Measurements from ENCODE around the gene CERS1.

The CERS1 gene, protein sequence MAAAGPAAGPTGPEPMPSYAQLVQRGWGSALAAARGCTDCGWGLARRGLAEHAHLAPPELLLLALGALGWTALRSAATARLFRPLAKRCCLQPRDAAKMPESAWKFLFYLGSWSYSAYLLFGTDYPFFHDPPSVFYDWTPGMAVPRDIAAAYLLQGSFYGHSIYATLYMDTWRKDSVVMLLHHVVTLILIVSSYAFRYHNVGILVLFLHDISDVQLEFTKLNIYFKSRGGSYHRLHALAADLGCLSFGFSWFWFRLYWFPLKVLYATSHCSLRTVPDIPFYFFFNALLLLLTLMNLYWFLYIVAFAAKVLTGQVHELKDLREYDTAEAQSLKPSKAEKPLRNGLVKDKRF

DNA sequence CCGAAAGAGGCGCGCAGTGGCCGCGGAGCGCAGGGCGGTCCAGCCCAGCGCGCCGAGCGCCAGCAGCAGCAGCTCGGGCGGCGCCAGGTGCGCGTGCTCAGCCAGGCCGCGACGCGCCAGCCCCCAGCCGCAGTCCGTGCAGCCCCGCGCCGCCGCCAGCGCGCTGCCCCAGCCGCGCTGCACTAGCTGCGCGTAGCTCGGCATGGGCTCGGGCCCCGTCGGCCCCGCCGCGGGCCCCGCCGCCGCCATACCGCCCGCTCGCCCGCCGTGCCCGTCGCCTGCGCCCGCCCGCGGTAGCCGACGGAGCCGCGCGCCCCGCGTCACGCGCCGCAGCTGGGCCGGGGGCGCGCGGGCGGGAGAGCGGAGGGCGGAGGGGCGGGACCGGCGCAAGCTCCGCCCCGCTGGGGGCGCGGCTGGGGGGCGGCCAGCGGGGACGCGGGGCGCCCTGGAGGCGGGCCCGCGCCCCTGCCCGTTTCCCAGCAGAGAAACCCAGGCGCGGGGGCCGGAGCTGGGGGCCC is at the start of gene CERS1:
Gene CERS1, minus strand, starts transcription at position 335 of the 518 bp plus-strand sequence. Its CDS starts 86 bp downstream, at position 249.
- DNase-seq (ENCODE audit: low read depth in 4 of 4, low spot score in 1 of 4) = no peak

DNA sequence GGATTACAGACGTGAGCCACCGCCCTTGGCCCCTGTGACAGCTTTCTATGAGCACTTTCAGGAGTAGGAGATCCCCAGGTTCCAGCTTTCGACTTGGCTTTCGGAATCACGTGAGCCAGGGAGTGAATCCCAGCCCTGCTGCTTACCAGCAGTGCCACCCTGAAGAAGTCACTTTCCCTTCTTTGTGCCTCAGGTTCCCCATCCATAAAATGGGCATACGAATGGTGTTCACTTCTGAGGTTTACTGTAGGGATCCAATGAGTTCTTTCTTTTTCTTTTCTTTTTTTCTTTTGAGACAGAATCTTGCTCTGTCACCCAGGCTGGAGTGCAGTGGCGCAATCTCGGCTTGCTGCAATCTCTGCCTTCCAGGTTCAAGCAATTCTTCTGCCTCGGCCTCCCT is 49.3 kb upstream of the CERS1 start:
- no peak for DNase-seq (ENCODE audit: low read depth in 4 of 4, low spot score in 1 of 4)

DNA sequence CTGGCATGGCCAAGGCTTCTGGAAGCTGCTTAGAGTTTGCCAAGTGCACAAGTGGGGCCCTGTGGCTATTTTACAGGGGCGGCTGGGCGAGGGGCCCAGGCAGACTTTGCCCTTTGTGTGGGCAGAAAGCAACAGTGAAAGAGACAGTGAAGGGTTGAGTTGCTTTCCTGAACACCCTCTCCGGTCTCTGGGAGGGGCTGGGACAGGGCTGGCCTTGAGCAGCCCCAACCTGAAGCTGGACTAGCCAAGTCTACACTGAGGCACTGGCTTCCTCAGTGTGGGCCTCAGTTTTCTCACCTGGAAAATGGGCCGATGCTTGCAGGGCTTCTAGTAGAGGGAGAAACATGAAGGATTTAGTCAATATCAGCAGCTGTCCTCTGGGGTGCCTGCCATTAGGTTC is 47.5 kb upstream of the CERS1 start:
- no peak for DNase-seq (ENCODE audit: low read depth in 4 of 4, low spot score in 1 of 4)

DNA sequence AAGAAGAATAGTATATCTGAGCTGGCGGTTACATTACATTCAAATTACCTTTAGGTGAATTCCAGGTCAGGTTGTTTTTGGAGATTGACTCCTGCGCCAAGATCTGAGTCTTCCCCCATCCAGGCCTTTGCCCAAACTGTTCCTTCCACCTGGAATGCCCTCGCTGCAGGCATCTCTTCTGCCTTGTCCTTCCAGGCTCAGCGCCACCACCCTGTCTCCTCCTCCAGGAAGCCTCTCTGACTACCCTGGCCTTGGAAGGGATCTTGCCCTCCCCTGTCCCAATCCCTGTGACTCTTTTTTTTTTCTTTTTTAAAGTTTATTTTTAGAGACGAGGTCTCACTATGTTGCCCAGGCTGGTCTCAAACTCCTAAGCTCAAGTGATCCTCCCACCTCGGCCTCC is 46.7 kb upstream of the CERS1 start:
- DNase-seq (ENCODE audit: low read depth in 4 of 4, low spot score in 1 of 4) = no peak

DNA sequence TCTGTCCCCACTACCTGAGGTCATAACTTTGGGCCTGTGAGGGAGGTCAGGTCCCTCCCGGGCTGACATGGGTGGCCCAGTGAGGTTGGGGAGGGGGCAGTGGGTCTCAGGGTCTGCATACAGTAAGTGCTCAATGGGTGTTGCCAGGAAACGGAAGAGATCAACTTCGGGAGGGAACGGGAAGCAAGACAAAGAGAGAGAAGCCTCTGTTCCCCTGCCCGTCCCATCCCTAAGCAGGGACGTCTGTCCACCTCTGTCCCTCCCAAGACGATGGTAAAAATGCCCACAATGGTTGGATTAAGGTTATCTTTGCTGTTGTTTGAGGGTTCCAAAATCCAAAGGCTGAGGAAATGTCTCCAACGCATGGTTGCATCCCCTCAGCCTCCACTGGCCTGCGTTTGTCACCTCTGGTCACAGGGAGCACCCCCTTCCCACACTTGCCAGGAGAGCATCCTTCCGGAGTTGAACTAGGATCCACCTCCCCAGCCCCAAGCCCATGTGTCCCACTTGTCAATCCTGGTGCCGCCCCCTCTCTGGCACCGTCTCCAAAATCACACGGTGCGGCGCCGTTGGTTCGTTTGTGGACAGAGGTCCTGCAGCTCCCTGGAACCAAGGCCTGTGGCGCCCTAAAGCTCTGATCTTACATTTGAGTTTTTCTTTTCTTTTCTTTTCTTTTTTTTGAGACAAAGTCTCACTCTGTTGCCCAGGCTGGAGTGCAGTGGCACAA is 45.8 kb upstream of the CERS1 start:
- DNase-seq (ENCODE audit: low read depth in 4 of 4, low spot score in 1 of 4) = no peak

DNA sequence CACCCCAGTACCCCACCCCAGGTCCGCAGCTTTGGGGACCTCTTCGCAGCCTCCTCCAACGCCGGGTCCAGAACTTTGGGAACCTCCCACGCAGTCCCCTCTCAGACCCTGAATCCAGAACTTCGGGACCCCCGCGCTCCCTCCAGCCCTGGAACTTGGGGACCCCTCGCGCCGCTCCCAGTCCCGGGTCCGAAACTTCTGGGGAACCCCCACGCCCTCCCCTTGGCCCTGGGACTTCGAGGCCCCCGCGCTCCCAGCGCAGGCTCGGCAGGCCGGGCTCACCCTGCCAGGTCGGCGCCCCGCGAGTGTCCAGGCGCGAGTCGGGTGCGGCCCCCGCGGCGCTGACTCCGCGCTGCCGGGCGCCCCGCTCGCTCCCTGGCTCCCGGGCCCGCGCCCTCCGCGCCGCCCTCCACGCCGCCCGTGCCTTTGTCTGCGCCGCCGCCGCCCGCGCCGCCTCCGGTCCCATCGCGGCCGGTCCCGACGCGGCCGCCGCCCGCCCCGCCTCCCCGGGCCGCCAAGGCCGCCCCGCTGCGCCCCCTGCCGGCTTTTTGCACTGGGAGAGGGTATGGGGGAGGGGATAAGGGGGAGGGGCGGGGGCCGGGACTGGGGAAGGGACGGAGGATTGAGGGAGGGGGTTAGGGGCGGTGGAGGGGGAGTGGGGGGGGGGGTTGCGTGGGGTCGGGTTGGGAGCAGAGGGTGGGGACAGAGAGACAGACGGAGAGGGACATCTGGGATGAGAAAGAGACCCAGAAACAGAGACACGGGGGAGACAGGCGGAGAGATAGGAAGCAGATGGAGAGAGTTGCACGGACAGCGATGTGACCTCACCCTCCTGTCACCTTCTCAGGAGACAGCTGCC is 45.0 kb upstream of the CERS1 start, which contains the start of gene HOMER3:
Gene HOMER3, minus strand, starts transcription at position 449 of the 859 bp plus-strand sequence. CDS start 2,235 bp downstream, outside the sequence.
- peak; percentile 55 to 65 (median 62) for DNase-seq (ENCODE audit: low read depth in 4 of 4, low spot score in 1 of 4)

DNA sequence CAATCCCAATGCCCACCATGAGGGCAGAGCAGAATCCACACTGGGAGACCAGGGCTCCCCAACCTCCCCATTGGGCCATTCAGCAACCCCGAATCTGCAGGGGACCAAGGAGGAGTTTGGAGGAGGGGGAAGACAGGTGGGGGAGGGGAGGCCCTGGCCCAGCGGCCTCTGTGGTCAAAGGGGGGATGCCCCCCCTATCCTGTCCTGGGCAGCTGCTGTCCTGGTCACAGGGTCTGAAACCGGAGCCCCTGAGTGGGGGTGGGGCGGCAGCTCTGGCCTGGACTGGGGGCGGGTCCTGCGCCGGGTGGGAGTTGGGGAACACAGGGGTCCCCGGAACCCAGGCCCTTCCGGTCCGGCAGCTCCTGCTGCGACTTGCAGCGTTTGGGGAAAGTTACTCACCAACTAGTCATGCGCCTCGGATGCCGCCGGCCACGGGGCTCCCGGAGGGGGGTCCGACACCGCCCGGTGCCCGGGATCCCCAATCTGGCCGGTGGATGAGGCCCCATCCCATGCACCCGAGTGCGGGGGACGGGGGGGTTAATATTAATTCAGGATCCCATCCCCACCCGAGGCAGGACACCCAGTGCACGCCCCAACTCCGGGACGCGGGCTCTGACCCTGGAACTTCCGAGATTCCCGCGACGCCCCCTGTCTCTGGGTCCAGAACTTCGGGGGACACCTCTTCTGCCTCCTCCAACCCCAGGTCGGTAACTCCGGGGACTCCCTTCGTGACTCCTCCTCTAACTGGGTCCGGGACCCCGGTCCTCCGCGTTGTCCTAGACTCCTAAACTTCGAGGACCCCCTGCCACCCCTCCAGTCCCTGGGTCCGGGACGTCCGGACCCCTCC is 44.2 kb upstream of the CERS1 start:
- DNase-seq (ENCODE audit: low read depth in 4 of 4, low spot score in 1 of 4) = no peak

DNA sequence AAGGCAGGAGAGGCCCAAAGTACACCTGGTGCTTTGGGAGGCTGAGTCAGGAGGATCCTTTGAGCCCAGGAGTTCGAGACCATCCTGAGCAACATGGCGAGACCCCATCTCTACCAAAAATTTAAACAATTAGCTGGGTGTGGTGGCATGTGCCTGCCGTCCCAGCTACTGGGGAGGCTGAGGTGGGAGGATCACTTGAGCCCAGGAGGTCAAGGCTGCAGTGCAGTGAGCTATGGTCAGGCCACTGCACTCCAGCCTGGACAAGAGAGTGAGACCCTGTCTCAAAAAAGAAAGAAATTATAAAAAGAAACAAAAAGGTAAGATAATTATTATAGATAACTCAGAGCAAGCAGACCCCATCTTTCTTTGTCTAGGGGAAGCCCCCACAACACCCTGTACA is 43.2 kb upstream of the CERS1 start:
- DNase-seq (ENCODE audit: low read depth in 4 of 4, low spot score in 1 of 4) = no peak

DNA sequence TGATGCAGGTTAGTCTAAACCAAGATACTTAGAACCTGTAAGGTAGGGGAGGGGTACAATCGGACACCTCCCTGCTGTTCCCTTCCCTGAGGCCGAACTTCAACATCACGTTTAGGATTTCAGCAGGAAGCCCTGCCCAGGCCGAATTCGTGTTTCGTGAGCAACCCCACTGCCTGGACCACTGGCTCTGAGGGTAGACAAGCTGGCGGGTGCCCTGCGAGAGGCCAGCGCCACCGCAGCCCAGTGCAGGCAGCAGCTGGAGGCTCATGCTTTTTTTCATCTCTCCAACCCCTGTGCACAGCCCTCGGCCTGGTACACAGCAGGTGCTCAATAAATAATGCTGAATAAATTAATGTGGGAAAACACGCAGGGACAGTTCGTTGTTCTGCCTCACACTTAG is 37.3 kb upstream of the CERS1 start:
- DNase-seq (ENCODE audit: low read depth in 4 of 4, low spot score in 1 of 4) = no peak

DNA sequence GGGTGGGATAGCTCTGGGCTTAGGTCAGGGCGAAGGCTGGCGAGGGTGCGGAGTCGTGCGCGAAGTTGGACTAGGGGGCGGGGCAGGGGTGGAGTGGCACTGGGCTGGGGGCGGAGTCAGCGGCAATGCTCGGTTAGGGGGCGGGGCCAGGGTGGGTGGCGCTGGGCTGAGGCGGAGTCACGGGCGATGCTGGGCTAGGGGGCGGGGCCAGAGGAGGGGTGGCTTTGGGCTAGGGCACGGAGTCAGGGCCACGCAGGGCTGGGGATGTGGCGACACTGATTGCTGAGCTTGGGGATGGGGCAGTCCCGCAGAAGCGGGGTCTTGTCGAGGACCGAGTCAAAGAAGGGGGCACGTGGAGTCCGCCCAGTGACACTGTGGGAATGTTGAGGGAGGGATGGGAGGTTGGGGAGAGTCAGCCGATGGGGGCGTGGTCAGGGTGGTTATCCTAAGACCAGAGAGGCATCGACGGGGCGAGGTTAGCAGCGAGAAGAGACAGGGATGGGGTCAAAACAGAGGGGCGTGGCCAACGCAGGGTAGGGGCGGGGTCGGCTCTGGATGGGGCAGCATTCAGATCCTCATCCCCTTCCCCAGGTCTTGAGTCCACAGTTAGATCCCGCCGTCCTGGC is 36.4 kb upstream of the CERS1 start:
- DNase-seq (ENCODE audit: low read depth in 4 of 4, low spot score in 1 of 4) = peak; percentile 69 to 85 (median 78)

DNA sequence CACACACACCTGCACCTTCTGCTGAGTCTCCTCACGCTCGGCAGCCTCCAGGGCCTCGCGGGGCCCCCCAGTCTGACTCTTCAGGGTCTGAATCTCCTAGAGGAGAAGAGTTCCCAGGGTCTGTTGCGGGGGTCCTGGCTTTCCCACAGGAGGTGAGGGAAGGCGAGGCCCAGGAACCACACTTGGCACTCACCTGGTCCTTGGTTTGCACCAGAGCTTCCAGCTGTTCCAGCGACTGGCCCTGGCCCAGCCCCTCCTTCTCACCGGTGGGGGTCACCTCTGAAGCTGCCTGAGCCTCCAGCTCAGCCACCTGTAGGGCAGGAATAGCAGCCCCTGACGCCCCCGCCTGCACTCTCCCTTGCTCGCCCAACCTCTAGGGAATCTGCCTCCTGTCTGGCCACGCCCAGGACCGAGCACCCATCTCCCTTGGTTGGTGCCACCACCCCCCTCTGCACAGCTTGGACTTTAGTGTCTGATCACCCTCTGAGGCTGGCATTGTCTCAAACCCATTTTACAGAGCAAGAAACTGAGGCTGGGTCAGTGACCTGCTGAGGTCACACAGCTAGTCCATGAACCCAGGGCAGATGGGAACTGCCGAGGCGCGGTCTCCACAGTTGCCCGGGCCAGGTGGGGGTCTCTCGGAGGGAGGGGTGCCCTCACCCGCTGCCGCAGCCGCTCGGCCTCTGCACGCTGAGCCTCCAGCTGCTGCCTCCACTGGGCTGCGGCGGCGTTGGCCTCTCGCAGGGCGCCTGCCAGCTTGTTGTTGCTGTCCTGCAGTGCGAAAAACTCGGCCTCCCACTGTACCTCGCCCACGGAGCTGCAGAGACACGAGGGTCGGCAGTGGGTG is 35.6 kb upstream of the CERS1 start:
- DNase-seq (ENCODE audit: low read depth in 4 of 4, low spot score in 1 of 4) = no peak

DNA sequence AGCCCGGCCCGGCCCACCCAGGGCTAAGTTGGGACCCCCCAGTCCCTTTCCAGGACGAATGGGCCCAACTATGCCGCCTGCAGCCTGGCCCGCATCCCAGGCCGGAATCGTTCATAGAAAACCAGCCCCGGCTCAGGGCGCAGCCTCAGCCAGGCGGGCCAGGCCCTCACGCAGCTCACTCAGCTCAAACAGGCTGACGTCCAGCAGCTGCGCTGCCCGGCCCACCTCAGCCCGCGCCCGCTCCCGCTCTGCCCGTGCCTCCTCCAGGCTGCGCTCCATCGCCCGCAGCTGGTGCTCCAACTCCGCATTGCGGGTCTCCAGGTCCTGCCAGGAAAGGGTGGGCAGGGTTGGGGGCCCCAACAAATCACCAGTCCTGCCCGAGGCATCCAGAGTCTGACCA is 33.4 kb upstream of the CERS1 start:
- DNase-seq (ENCODE audit: low read depth in 4 of 4, low spot score in 1 of 4) = no peak

DNA sequence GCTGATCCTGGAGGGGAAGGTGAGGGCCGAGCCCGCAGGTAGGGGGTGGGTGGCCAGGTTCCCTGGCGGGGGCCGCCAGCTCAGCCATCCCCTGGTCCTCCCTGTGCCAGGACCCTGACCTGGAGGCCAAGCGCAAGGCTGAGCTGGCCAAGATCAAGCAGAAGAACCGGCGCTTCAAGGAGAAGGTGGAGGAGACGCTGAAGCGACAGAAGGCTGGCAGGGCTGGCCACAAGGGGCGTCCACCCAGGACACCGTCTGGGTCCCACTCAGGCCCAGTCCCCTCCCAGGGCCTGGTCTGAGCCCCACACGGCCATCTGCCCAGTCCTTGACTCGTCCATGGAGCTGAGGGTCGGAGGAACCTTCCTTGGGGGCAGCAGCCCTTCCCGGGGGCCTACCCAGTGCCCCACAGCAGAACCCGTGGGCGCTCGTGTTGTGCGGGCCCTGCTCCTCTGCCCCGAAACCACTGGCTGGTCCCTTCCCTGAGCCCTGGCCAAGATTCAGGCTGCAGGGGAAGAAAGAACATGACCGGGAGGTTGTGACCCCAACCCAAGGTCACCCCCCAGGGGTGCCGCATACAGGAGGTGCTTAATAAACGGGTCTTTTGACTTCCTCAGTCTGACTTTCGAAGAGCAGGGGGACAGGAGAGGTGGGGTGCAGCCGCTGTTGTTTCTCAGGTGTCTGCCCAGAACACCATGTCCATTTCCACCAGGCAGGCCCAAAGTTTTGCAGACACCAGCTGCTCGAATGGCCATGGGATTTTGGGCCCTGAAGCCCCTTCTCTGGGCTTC is 32.3 kb upstream of the CERS1 start:
- DNase-seq (ENCODE audit: low read depth in 4 of 4, low spot score in 1 of 4) = no peak

DNA sequence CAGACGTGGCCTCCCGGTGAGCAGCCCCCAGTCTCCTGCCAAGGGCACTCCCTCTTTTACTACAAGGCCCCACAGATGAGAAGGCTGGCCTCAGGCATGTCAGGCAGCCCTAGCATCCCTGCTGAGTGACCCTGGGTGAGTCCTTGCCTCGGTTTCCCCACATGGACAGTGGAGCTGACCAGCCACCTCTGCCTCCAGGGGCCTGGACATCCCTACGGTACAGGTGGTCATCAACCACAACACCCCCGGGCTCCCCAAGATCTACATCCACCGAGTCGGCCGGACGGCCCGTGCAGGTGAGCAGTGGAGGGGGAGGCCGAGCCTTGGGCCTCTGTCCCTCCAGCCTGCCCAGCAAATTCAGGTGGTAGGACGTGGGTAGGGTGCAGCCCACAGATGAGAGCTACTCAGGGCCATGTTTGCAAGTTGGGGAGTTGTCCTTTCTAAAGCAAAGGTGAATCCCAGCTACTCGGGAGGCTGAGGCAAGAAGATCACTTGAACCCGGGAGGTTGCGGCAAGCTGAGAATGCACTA is 28.8 kb upstream of the CERS1 start:
- DNase-seq (ENCODE audit: low read depth in 4 of 4, low spot score in 1 of 4) = no peak

DNA sequence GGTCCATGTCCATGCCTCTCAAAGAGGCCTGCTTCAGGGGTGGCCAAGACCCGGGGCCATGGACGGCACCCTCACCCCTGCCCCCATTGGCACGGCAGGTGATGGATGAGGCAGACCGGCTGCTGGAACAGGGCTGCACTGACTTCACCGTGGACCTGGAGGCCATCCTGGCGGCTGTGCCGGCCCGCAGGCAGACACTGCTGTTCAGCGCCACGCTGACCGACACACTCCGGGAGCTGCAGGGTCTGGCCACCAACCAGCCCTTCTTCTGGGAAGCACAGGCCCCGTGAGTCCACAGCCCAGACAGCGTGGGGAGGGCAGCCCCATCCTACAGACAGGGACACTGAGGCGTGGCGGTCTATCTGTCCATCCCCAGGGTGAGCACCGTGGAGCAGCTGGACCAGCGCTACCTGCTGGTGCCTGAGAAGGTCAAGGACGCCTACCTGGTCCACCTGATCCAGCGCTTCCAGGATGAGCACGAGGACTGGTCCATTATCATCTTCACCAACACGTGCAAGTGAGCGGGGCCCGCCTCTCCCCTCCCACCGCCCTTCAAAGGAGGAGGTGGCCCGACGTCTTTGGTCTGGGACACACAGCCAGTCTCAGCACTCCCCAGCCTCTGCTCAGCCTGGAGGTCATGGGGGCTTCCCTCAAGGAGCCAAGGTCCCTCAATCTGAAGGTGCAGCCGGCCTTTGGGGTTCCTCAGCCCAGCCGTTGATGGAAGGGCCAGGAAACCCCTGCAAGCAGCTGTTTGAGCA is 26.4 kb upstream of the CERS1 start:
- DNase-seq (ENCODE audit: low read depth in 4 of 4, low spot score in 1 of 4) = no peak

DNA sequence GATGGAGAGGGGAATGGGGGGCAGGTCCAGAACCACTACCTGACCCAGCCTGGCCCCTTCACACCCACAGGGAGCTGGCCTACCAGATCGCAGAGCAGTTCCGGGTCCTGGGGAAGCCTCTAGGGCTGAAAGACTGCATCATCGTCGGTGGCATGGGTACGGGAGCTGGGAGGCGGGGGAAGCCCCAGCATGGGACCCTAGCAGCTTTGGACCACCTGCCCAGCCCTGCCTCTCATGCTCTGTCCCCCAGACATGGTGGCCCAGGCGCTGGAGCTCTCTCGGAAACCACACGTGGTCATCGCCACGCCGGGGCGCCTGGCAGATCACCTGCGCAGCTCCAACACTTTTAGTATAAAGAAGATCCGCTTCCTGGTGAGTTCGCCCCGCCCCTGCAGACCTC is 25.6 kb upstream of the CERS1 start:
- no peak for DNase-seq (ENCODE audit: low read depth in 4 of 4, low spot score in 1 of 4)

DNA sequence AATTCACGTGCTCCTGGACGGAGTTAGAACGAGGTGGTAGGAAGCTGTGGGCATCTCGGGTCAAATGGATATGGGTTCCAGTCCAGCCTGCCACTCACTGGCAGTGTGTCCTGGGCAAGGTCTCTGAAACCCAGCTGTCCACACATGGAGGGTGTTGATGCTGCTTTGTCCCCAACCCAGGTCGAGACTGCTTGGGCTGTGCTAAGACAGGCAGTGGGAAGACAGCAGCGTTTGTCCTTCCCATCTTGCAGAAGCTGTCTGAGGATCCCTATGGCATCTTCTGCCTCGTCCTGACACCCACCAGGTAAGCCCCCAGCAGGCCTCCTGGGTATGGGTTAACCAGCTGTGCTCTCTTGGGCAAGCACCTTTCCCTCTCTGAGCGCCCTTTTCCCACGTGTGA is 24.4 kb upstream of the CERS1 start:
- DNase-seq (ENCODE audit: low read depth in 4 of 4, low spot score in 1 of 4) = no peak

Measured in stimulated activated CD4-positive, alpha-beta T cell treated with anti-CD3 and anti-CD28 coated beads, Interleukin-1b, Interleukin-23, amount 100 ng/mL, for 24 hours (primary cell).